ENCODE measurements around the gene RAD23A.
A peak's percentile ranks its signal among the peaks of the same experiment; 100 is the strongest.

RAD23A gene

DNA sequence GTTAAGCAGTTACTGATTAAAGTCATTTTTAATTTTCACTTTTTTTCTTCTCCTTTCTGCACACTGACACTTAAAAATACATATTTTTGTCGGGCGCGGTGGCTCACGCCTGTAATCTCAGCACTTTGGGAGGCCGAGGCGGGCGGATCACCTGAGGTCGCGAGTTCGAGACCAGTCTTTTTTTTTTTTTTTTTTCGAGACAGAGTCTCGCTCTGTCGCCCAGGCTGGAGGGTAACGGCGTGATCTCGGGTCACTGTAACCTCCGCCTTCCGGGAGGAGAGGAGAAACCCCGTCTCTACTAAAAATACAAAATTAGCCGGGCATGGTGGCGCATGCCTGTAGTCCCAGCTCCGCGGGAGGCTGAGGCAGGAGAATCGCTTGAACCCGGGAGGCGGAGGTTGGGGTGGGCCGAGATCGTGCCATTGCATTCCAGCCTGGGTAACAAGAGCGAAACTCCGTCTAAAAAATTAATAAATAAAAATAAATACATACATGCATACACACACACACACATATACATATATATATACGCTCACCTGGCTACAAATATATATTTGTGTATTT, 11.8 kb downstream of the RAD23A start:
- TF ChIP-seq TCF12 (IDR thresholded peaks at IDR 0.05; ENCODE audit: low read depth), result 0 out of 2 replicates have a peak, but pooled peaks have one; percentile 41
- TF ChIP-seq, protein P1, sequence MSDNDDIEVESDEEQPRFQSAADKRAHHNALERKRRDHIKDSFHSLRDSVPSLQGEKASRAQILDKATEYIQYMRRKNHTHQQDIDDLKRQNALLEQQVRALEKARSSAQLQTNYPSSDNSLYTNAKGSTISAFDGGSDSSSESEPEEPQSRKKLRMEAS (IDR thresholded peaks at IDR 0.05), result peak; percentile 13; the same call in 1 of the 2 replicates

DNA sequence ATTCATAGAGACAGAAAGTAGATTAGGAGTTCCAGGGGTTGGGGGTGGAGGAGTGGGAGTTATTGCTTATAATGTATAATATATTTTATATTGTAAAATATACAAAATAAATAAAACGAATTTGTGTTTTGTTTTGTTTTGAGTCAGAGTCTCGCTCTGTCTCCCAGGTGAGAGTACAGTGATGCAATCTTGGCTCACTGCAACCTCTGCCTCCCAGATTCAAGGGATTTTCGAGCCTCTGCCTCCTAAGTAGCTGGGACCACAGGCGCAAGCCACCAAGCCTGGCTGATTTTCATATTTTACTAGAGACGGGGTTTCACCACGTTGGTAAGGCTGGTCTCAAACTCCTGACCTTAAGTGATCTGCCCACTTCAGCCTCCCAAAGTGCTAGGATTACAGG, 13.8 kb downstream of the RAD23A start:
- TF ChIP-seq CEBPB (IDR thresholded peaks at IDR 0.05) (no peak), TCF12 (IDR thresholded peaks at IDR 0.05; ENCODE audit: low read depth) (no peak), FOXM1 (IDR thresholded peaks at IDR 0.05; ENCODE audit: borderline replicate concordance, low read depth) (no peak), RAD21 (IDR thresholded peaks at IDR 0.05; ENCODE audit: low read depth) (no peak), TEAD4 (IDR thresholded peaks at IDR 0.05) (no peak), NFIC (IDR thresholded peaks at IDR 0.05) (no peak), TAF1 (IDR thresholded peaks at IDR 0.05; ENCODE audit: low read depth) (no peak), CREB1 (IDR thresholded peaks at IDR 0.05; ENCODE audit: low read depth) (no peak), EGR1 (IDR thresholded peaks at IDR 0.05) (no peak), YY1 (IDR thresholded peaks at IDR 0.05; ENCODE audit: low read depth) (no peak), EP300 (IDR thresholded peaks at IDR 0.05; ENCODE audit: borderline replicate concordance) (no peak), ZBTB7A (IDR thresholded peaks at IDR 0.05; ENCODE audit: low read depth) (no peak)
- TF ChIP-seq, protein P2, sequence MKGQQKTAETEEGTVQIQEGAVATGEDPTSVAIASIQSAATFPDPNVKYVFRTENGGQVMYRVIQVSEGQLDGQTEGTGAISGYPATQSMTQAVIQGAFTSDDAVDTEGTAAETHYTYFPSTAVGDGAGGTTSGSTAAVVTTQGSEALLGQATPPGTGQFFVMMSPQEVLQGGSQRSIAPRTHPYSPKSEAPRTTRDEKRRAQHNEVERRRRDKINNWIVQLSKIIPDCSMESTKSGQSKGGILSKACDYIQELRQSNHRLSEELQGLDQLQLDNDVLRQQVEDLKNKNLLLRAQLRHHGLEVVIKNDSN (IDR thresholded peaks at IDR 0.05), result no peak
- TF ChIP-seq, protein P3, sequence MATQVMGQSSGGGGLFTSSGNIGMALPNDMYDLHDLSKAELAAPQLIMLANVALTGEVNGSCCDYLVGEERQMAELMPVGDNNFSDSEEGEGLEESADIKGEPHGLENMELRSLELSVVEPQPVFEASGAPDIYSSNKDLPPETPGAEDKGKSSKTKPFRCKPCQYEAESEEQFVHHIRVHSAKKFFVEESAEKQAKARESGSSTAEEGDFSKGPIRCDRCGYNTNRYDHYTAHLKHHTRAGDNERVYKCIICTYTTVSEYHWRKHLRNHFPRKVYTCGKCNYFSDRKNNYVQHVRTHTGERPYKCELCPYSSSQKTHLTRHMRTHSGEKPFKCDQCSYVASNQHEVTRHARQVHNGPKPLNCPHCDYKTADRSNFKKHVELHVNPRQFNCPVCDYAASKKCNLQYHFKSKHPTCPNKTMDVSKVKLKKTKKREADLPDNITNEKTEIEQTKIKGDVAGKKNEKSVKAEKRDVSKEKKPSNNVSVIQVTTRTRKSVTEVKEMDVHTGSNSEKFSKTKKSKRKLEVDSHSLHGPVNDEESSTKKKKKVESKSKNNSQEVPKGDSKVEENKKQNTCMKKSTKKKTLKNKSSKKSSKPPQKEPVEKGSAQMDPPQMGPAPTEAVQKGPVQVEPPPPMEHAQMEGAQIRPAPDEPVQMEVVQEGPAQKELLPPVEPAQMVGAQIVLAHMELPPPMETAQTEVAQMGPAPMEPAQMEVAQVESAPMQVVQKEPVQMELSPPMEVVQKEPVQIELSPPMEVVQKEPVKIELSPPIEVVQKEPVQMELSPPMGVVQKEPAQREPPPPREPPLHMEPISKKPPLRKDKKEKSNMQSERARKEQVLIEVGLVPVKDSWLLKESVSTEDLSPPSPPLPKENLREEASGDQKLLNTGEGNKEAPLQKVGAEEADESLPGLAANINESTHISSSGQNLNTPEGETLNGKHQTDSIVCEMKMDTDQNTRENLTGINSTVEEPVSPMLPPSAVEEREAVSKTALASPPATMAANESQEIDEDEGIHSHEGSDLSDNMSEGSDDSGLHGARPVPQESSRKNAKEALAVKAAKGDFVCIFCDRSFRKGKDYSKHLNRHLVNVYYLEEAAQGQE (IDR thresholded peaks at IDR 0.05; ENCODE audit: low read depth), result no peak
- TF ChIP-seq, protein P1 (IDR thresholded peaks at IDR 0.05), result no peak

DNA sequence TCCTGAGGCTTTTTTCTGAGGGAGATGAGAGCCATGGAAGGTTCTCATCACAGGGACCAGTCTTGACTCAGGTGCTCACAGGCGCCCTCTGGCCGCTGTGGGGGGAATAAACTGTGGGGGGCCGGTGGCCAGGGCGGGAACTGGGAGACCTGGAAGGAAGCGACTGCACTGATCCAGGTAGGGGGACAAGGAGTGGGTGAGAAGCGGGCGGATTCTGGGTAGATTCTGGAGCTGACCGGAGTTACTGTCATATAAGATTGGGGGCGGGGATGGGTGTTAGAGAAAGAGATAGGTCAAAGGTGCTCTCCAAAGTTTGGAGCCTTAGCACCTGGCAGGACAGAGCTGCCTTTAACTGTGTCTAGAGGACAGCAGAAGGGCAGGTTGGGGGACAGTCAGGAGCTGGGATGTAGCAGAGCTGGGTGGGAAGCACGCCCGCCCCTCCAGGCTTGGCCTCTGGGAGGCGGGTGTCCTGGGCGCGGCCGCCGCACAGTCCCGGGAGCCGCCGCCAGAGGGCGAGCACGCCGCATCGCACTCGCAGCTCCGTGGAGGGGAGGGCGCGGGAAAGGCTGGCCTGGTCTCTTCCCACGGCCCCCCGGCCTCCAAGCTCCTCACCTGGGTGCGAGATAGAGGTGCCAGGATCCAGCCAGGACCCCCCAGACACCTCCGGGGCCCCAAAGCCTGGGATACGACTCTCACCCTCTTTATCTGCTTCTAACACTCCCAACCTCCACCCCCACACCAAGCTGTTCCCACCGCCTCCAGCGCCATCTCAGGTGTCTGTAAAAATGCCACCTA, 19.6 kb downstream of the RAD23A start:
- TF ChIP-seq, protein P2 (IDR thresholded peaks at IDR 0.05), result no peak
- peak; percentile 15; the same call in 1 of the 2 replicates for TF ChIP-seq TEAD4 (IDR thresholded peaks at IDR 0.05)
- TF ChIP-seq EP300 (IDR thresholded peaks at IDR 0.05; ENCODE audit: borderline replicate concordance), result no peak
- peak; percentile 95 for TF ChIP-seq ZBTB7A (IDR thresholded peaks at IDR 0.05; ENCODE audit: low read depth)
- no peak for TF ChIP-seq NFIC (IDR thresholded peaks at IDR 0.05)
- no peak for TF ChIP-seq FOXM1 (IDR thresholded peaks at IDR 0.05; ENCODE audit: borderline replicate concordance, low read depth)
- TF ChIP-seq CREB1 (IDR thresholded peaks at IDR 0.05; ENCODE audit: low read depth), result no peak
- 0 out of 2 replicates have a peak, but pooled peaks have one; percentile 45 for TF ChIP-seq TAF1 (IDR thresholded peaks at IDR 0.05; ENCODE audit: low read depth)
- TF ChIP-seq, protein P1 (IDR thresholded peaks at IDR 0.05), result peak; percentile 45; the same call in 1 of the 2 replicates
- TF ChIP-seq RAD21 (IDR thresholded peaks at IDR 0.05; ENCODE audit: low read depth), result peak; percentile 73
- peak; percentile 37; the same call in 1 of the 2 replicates for TF ChIP-seq EGR1 (IDR thresholded peaks at IDR 0.05)

DNA sequence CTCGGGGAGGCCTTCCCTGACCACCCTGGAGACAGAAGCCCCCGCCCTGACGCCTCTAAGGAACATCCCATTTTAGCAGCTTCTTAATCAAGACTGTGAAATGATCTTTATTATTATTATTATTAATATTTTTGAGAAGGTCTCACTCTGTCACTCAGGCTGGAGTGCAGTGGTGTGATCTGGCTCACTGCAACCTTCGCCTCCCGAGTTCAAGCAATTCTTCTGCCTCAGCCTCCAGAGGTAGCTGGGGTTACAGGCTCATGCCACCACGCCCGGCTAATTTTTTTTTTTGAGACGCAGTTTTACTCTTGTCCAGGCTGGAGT, 20.1 kb downstream of the RAD23A start:
- TF ChIP-seq, protein P1 (IDR thresholded peaks at IDR 0.05), result no peak
- TF ChIP-seq FOXM1 (IDR thresholded peaks at IDR 0.05; ENCODE audit: borderline replicate concordance, low read depth), result no peak
- no peak for TF ChIP-seq EGR1 (IDR thresholded peaks at IDR 0.05)
- no peak for TF ChIP-seq TCF12 (IDR thresholded peaks at IDR 0.05; ENCODE audit: low read depth)
- TF ChIP-seq YY1 (IDR thresholded peaks at IDR 0.05; ENCODE audit: low read depth), result no peak
- TF ChIP-seq EP300 (IDR thresholded peaks at IDR 0.05; ENCODE audit: borderline replicate concordance), result no peak
- TF ChIP-seq NFIC (IDR thresholded peaks at IDR 0.05), result no peak
- no peak for TF ChIP-seq RAD21 (IDR thresholded peaks at IDR 0.05; ENCODE audit: low read depth)

DNA sequence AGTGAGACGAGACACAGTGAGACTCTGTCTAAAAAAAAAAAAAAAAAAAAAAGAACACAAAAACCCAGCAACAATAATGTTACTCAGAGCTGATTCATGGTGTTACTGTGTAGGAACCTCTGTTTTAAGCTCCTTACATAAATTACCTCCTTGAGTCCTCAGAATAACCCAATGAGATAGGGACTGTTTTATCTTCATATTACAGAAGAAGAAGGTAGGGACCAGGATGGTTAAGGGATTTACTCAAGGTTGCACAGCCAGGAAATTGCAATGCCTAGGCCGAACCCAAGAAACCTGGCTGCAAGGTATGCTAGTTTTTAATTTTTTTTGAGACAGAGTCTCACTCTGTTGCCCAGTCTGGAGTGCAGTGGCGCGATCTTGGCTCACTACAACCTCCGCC, 22.2 kb downstream of the RAD23A start:
- no peak for TF ChIP-seq YY1 (IDR thresholded peaks at IDR 0.05; ENCODE audit: low read depth)

DNA sequence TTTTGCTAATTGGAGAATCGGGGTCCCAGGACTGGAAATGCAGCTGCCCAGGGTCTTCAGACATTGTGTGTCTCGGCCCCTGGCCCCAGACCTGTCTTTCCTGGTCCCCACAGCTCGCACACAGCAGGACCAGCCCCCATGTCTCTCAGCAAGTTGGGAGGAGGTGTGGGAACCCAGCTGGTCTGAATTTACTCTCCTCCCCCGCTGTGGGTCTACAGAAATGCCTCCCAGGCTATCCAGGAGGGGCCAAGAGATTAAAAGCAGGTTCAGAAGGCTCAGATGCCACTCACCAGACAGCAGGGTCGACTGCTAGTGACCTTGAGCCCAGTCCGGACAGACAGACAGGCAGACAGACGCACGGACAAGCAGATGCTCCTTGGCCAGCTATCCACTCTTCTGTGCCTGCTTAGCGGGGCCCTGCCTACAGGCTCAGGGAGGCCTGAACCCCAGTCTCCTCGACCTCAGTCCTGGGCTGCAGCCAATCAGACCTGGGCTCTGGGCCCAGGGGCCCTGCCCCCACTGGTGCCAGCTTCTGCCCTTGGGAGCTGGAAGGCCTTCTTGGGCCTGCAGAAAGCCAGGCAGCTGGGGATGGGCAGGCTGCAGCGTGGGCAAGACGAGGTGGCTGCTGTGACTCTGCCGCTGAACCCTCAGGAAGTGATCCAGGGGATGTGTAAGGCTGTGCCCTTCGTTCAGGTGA, 23.8 kb downstream of the RAD23A start, which contains the start of gene DAND5:
DAND5 (plus strand) TSS at position 285 of the 697 bp plus-strand sequence; CDS start at position 370, 85 bp downstream.
- TF ChIP-seq FOXM1 (IDR thresholded peaks at IDR 0.05; ENCODE audit: borderline replicate concordance, low read depth) (no peak), EGR1 (IDR thresholded peaks at IDR 0.05) (no peak)
